ENCODE measurements around the gene MAGEH1. TPM values are rescaled to one million over a fixed set of nuclear protein-coding genes. Genes with fewer than 3 reads are reported as not detected.
A peak's percentile ranks its signal among the peaks of the same experiment; 100 is the strongest.
"Not testable (repeated sequence)": the region's sequence is repeated elsewhere in the genome, so short reads cannot be mapped to it uniquely, and the experiment has no call there.

The MAGEH1 gene
- total RNA-seq = 100 to 1,000 TPM; 103 to 119 TPM
- polyA plus RNA-seq (ENCODE audit: insufficient read depth, low read depth, low replicate concordance) = 87.0 TPM
- long read RNA-seq, donor 1, transcript MAGEH1-201 (1 exons, 1,462 nt) = major isoform, 94 of 94 reads
- long read RNA-seq, donor 1, partial matches to known transcripts = 0 of 94 reads
- long read RNA-seq, donor 1, other reads (novel, unspliced or antisense) = 0 of 94 reads
- long read RNA-seq, donor 2, transcript MAGEH1-201 (1 exons, 1,462 nt) = major isoform, 53 of 53 reads
- long read RNA-seq, donor 2, partial matches to known transcripts = 0 of 53 reads
- long read RNA-seq, donor 2, other reads (novel, unspliced or antisense) = 0 of 53 reads

DNA sequence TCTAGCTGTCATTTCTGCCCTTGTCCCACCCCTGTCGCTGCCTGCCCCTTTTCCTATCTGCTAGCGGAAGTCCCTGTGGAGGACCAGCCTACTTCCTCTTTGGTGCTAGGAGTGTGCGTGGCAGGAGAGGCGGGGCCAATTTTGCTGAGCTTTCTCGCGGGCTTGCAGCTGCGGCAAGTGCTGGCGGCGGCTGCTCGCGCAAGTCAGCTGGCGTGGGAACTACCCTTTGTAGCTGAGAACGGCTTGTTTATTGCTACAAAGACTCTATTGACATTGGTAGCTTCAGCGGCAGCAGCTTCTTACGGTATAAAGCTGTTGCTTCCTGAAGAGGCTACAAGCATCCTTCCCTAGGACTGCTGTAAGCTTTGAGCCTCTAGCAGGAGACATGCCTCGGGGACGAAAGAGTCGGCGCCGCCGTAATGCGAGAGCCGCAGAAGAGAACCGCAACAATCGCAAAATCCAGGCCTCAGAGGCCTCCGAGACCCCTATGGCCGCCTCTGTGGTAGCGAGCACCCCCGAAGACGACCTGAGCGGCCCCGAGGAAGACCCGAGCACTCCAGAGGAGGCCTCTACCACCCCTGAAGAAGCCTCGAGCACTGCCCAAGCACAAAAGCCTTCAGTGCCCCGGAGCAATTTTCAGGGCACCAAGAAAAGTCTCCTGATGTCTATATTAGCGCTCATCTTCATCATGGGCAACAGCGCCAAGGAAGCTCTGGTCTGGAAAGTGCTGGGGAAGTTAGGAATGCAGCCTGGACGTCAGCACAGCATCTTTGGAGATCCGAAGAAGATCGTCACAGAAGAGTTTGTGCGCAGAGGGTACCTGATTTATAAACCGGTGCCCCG, at the start of gene MAGEH1:
Gene MAGEH1, plus strand, starts transcription at position 138 of the 843 bp plus-strand sequence. Its CDS starts 248 bp downstream, at position 386.
- no peaks in the 10 kb centered on the region for H3K27me3 ChIP-seq
- H3K4me1 ChIP-seq = no peaks in the 10 kb centered on the region
- peak within 1 kb of the TSS; percentile 86 for H3K27ac ChIP-seq
- H3K4me3 ChIP-seq = peak within 1 kb of the TSS; percentile 65 to 76
- H3K9me3 ChIP-seq = no peaks in the 10 kb centered on the region
- DNase-seq = peak; percentile 92
- intact Hi-C loops (cut with DNase I; ENCODE audit: low total_unique reads) = no loop called here
- 0% methylated on average over 12 to 36 of the region's 43 CpGs for WGBS, 2 donors
- H3K36me3 ChIP-seq (ENCODE audit: low read depth, missing control alignments) = no peaks in the 10 kb centered on the region
- peak; percentile 47 for TF ChIP-seq POLR2A (IDR thresholded peaks at IDR 0.05)
- TF ChIP-seq, protein P1, sequence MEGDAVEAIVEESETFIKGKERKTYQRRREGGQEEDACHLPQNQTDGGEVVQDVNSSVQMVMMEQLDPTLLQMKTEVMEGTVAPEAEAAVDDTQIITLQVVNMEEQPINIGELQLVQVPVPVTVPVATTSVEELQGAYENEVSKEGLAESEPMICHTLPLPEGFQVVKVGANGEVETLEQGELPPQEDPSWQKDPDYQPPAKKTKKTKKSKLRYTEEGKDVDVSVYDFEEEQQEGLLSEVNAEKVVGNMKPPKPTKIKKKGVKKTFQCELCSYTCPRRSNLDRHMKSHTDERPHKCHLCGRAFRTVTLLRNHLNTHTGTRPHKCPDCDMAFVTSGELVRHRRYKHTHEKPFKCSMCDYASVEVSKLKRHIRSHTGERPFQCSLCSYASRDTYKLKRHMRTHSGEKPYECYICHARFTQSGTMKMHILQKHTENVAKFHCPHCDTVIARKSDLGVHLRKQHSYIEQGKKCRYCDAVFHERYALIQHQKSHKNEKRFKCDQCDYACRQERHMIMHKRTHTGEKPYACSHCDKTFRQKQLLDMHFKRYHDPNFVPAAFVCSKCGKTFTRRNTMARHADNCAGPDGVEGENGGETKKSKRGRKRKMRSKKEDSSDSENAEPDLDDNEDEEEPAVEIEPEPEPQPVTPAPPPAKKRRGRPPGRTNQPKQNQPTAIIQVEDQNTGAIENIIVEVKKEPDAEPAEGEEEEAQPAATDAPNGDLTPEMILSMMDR (IDR thresholded peaks at IDR 0.05) = no peak

- H3K4me1 ChIP-seq; H3K36me3 ChIP-seq (ENCODE audit: low read depth, missing control alignments); H3K27me3 ChIP-seq; H3K27ac ChIP-seq; H3K9me3 ChIP-seq; DNase-seq; intact Hi-C loops (cut with DNase I; ENCODE audit: low total_unique reads); H3K4me3 ChIP-seq: not testable (repeated sequence)
- WGBS, 2 donors = 43 to 59% methylated on average over 1 to 3 of the region's 4 CpGs
Measured at GRCh38 chrX:55427079-55427478, 24.8 kb upstream of the MAGEH1 start.

DNA sequence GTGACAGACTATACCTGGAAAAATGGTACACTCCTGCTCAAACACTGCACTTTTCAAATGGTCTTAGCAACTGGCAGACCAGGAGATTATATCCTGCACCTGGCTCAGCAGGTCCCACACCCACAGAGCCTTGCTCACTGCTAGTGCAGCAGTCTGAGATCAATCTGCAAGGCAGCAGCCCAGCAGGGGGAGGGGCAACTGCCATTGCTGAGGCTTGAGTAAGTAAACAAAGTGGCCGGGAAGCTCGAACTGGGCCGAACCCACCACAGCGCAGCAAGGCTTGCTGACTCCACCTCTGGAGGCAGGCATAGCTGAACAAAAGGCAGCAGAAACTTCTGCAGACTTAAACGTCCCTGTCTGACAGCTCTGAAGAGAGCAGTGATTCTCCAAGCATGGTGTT, 8.5 kb upstream of the MAGEH1 start:
- intact Hi-C loops (cut with DNase I; ENCODE audit: low total_unique reads); H3K27me3 ChIP-seq; DNase-seq; H3K27ac ChIP-seq; H3K9me3 ChIP-seq; H3K4me1 ChIP-seq; H3K4me3 ChIP-seq; H3K36me3 ChIP-seq (ENCODE audit: low read depth, missing control alignments): not testable (repeated sequence)
- WGBS, 2 donors = 70 to 80% methylated on average over 2 to 4 of the region's 5 CpGs

- intact Hi-C loops (cut with DNase I; ENCODE audit: low total_unique reads) = no loop called here
- H3K27me3 ChIP-seq = no peaks in the 10 kb centered on the region
- no peaks in the 10 kb centered on the region for H3K9me3 ChIP-seq
- no peak overlapping the region for H3K27ac ChIP-seq
- DNase-seq = peak; percentile 27
- H3K36me3 ChIP-seq (ENCODE audit: low read depth, missing control alignments) = no peaks in the 10 kb centered on the region
- no peaks in the 10 kb centered on the region for H3K4me1 ChIP-seq
- WGBS, 2 donors = 14 to 17% methylated on average over 5 of the region's 5 CpGs
- no peak for TF ChIP-seq POLR2A (IDR thresholded peaks at IDR 0.05)
- TF ChIP-seq, protein P1 (IDR thresholded peaks at IDR 0.05) = no peak
- no peak overlapping the region for H3K4me3 ChIP-seq
Measured at GRCh38 chrX:55450259-55450658, 1.7 kb upstream of the MAGEH1 start.

- intact Hi-C loops (cut with DNase I; ENCODE audit: low total_unique reads) = no loop called here
- Histone ChIP-seq H3K4me3 (no peak overlapping the region), H3K36me3 (ENCODE audit: low read depth, missing control alignments) (no peaks in the 10 kb centered on the region), H3K27me3 (no peaks in the 10 kb centered on the region), H3K27ac (peak overlapping the region in 1 of 2 donors; percentile 86), H3K4me1 (no peaks in the 10 kb centered on the region), H3K9me3 (no peaks in the 10 kb centered on the region)
- 21 to 26% methylated on average over 2 of the region's 2 CpGs for WGBS, 2 donors
- TF ChIP-seq, protein P1 (IDR thresholded peaks at IDR 0.05) = no peak
- no peak for TF ChIP-seq POLR2A (IDR thresholded peaks at IDR 0.05)
- DNase-seq = no peak
Measured at GRCh38 chrX:55451141-55451540, 786 bp upstream of the MAGEH1 start.

Measured in testis (tissue), 5 donors.